ENCODE results near the gene KIF1C.
"Not testable (repeated sequence)": the region's sequence is repeated elsewhere in the genome, so short reads cannot be mapped to it uniquely, and the experiment has no call there.

The KIF1C gene

GRCh38 chr17:5047446-5047845, 49.7 kb downstream of the KIF1C start:
- no peak for DNase-seq

DNA sequence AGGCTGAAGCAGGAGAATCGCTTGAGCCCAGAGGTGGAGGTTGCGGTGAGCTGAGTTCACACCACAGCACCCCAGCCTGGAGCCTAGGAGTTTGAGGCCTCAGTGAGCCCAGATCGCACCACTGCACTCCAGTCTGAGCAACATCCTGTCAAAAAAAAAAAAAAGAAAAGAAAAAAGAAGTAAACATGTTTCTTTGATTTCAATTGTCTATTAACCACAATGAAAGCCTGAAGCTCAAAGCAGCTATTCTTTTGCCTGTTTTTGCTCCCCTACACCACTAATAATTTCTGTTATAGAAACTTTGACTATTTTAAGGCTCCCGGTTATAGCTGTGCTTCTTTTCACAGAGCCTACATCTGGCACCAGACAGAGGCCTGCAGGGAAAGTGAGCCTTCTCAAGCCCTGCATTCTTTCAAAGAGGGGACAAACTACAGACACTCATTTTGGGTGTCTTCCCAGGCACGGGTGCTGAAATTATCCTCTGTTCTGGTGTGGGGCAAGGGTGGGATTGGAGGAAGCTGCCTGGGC, 51.6 kb downstream of the KIF1C start:
- no peak for DNase-seq

DNA sequence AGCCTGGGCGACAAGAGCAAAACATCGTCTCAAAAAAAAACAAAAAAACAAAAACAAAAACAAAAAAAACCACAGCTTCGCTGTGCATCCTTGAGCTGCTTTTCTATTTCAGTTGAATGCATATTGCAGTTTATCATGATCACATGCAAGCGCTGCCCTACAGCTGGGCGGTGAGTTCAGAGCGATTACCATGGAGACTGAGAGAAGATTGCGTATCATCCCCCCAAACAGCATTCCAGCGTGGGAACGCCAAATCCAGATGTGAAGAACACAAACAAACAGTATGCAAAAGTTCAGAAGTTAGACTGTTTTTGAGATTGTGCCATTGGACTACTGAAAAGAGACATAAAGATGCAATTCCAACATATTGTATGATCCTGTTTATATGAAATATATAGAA, 52.5 kb downstream of the KIF1C start:
- no peak for DNase-seq

DNA sequence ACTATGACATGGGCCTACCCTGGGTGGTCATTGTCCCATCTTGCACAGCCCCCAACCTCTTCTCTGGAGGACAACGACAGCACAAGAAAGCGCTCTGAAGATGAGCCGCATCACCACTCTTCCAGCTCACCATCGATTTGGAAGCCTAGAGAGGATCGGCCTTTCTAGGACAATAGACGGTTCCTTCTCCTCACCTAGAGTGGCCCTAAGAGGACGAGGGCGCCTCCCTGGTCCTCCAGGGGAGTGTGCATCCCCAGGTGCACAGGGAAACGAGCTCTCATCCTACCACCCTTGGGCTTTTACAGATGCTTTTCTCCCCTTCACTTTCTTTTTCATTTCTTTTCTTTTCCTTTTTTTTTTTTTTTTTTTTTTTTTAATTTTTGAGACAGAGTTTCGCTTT, 57.8 kb downstream of the KIF1C start:
- DNase-seq, result peak in 1 of 2 experiments; percentile 40

DNA sequence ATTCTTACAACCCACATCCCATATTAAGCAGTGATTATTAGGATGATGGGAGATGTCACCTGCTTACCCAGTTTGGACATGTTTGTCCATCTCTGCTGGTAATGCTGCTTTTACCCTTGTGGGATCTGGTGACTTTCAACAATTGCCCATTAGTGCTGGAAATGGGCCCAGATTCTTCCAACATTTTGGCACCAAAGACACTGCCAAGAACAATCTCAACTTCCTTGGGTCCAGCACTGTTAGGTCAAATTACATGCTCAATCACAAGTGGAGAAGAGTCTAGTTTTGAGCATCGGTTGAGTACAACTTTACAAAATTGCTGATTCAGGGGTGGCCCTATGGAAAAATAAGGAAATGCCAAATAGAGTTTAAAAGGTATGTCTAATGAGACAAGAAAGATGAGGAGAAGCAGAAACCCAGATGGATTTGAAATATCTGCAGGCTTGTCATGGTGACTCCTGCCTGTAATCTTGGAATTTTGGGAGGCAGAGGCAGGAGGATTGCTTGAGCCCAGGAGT, 67.5 kb downstream of the KIF1C start:
- no peak for DNase-seq

DNA sequence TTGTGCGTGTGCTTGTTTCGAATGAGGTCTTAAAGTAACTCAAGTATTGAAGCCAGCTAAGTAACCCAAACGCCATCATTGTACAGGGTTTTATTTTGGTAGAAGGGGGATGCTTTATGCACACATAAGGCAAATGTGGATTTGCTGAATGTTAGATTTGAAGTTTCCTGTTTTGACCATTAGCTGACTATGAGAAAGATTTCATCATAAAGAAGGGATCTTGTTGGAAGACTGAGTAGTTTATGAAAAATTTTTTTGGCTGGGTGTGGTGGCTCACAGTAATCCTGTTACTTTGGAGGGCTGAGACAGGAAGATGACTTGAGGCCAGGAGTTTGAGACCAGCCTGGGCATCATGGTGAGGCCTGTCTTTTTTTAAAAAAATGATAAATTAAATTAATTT, 70.5 kb downstream of the KIF1C start:
- no peak for DNase-seq

- DNase-seq, result no peak
Measured at GRCh38 chr17:5069724-5070123, 72.0 kb downstream of the KIF1C start.

GRCh38 chr17:5075472-5075871, 77.7 kb downstream of the KIF1C start:
- DNase-seq, result not testable (repeated sequence)

DNA sequence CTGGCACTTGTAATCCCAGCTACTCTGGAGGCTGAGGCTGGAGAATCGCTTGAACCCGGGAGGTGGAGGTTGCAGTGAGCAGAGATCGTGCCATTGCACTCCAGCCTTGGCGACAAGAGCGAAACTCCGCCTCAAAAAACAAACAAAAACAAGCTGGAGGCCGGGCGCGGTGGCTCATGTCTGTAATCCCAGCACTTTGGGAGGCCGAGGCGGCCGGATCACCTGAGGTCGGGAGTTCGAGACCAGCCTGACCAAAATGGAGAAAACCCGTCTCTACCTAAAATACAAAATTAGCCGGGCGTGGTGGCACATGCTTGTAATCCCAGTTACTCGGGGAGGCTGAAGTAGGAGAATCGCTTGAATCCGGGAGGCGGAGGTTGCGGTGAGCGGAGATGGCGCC, 79.5 kb downstream of the KIF1C start:
- DNase-seq, result not testable (repeated sequence)

DNA sequence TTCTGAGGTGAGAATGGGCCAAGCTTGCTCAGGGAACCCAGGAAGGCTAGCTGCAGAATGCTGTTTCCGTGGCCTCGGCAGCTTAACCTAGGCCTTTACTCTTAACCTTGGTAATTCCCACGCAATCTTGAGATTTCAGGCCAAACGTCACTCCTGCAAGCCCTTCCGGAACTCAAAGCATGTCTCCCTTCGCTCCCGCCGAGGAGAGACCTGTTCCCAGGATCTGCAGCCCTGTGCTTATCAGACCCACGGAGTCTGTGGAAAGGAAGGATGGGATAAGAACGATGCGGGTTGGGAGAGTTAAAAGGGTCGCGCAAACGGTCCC, 80.0 kb downstream of the KIF1C start:
- DNase-seq, result no peak

All from NCI-H524 (cell line).